HCT116 (cell line): ENCODE results near the gene ACBD6.

Source experiments
- CEBPB ChIP-seq: IDR thresholded peaks from 2 replicates; pipeline ENCODE4 v1.6.1; 2012; ENCODE audit warnings: low read depth
- EZH2 ChIP-seq: fragments of 200-600 bp; sonication (generic); IDR thresholded peaks from 2 replicates; pipeline ENCODE4 v1.6.1; 2017; ENCODE audit warnings: antibody characterized with exemption, mixed run types
- EZH2phosphoT487 ChIP-seq: fragments of 200-600 bp; IDR thresholded peaks from 2 replicates; pipeline ENCODE4 v1.6.1; 2018; ENCODE audit warnings: antibody characterized with exemption, borderline replicate concordance
- JUND ChIP-seq: IDR thresholded peaks from 2 replicates; pipeline ENCODE4 v1.6.1; 2012
- POLR2A ChIP-seq: IDR thresholded peaks from 2 replicates; pipeline ENCODE4 v1.7.0; 2011; ENCODE audit warnings: borderline replicate concordance; ENCODE audit not compliant: insufficient read depth, insufficient read length; ENCODE audit errors: extremely low read depth
- POLR2AphosphoS5 ChIP-seq: IDR thresholded peaks from 2 replicates; pipeline ENCODE4 v1.6.1; 2011; ENCODE audit warnings: mild to moderate bottlenecking, low read depth, low read length, moderate library complexity
- RAD21 ChIP-seq: IDR thresholded peaks from 2 replicates; pipeline ENCODE4 v1.6.1; 2012; ENCODE audit warnings: low read depth, mild to moderate bottlenecking
- SIN3A ChIP-seq: IDR thresholded peaks from 2 replicates; pipeline ENCODE4 v1.6.1; 2012; ENCODE audit warnings: low read depth
- SP1 ChIP-seq: IDR thresholded peaks from 2 replicates; pipeline ENCODE4 v1.6.1; 2012; ENCODE audit warnings: low read depth
- TF ChIP-seq, protein P1 (sequence below), 3 experiments: fragments of 200-600 bp in 1 of 3; sonication (generic) in 1 of 3; IDR thresholded peaks in 2 of 3; conservative IDR thresholded peaks in 1 of 3; 2 replicates each; pipeline ENCODE4 v1.5.1; 2012 to 2017; ENCODE audit warnings: low read depth in 2 of 3, low read length in 2 of 3, antibody characterized with exemption in 1 of 3, borderline replicate concordance in 1 of 3, control low read depth in 1 of 3, mild to moderate bottlenecking in 1 of 3, mixed read lengths in 1 of 3, mixed run types in 1 of 3, moderate library complexity in 1 of 3; ENCODE audit not compliant: insufficient read depth in 1 of 3
- TF ChIP-seq, protein P2 (sequence below): IDR thresholded peaks from 2 replicates; pipeline ENCODE4 v1.6.1; 2012; ENCODE audit warnings: low read depth

GRCh38 chr1:180421614-180422013 is 80.8 kb downstream of the ACBD6 start:
- TF ChIP-seq POLR2A: no peak
- no peak for TF ChIP-seq RAD21
- TF ChIP-seq, protein P1, sequence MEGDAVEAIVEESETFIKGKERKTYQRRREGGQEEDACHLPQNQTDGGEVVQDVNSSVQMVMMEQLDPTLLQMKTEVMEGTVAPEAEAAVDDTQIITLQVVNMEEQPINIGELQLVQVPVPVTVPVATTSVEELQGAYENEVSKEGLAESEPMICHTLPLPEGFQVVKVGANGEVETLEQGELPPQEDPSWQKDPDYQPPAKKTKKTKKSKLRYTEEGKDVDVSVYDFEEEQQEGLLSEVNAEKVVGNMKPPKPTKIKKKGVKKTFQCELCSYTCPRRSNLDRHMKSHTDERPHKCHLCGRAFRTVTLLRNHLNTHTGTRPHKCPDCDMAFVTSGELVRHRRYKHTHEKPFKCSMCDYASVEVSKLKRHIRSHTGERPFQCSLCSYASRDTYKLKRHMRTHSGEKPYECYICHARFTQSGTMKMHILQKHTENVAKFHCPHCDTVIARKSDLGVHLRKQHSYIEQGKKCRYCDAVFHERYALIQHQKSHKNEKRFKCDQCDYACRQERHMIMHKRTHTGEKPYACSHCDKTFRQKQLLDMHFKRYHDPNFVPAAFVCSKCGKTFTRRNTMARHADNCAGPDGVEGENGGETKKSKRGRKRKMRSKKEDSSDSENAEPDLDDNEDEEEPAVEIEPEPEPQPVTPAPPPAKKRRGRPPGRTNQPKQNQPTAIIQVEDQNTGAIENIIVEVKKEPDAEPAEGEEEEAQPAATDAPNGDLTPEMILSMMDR (IDR thresholded peaks at IDR 0.05 in 2 of 3, conservative IDR thresholded peaks at IDR 0.05 in 1 of 3; ENCODE audit: borderline replicate concordance in 1 of 3, insufficient read depth in 1 of 3, low read depth in 2 of 3, low read length in 2 of 3): no peak
- TF ChIP-seq EZH2phosphoT487: no peak
- TF ChIP-seq JUND: no peak
- no peak for TF ChIP-seq POLR2AphosphoS5
- TF ChIP-seq CEBPB: no peak
- TF ChIP-seq SIN3A: no peak
- no peak for TF ChIP-seq EZH2
- no peak for TF ChIP-seq SP1
- TF ChIP-seq, protein P2, sequence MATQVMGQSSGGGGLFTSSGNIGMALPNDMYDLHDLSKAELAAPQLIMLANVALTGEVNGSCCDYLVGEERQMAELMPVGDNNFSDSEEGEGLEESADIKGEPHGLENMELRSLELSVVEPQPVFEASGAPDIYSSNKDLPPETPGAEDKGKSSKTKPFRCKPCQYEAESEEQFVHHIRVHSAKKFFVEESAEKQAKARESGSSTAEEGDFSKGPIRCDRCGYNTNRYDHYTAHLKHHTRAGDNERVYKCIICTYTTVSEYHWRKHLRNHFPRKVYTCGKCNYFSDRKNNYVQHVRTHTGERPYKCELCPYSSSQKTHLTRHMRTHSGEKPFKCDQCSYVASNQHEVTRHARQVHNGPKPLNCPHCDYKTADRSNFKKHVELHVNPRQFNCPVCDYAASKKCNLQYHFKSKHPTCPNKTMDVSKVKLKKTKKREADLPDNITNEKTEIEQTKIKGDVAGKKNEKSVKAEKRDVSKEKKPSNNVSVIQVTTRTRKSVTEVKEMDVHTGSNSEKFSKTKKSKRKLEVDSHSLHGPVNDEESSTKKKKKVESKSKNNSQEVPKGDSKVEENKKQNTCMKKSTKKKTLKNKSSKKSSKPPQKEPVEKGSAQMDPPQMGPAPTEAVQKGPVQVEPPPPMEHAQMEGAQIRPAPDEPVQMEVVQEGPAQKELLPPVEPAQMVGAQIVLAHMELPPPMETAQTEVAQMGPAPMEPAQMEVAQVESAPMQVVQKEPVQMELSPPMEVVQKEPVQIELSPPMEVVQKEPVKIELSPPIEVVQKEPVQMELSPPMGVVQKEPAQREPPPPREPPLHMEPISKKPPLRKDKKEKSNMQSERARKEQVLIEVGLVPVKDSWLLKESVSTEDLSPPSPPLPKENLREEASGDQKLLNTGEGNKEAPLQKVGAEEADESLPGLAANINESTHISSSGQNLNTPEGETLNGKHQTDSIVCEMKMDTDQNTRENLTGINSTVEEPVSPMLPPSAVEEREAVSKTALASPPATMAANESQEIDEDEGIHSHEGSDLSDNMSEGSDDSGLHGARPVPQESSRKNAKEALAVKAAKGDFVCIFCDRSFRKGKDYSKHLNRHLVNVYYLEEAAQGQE: no peak
